AG08396 (cell line): ENCODE measurements around the gene SLC6A3.
"Not testable (repeated sequence)": the region's sequence is repeated elsewhere in the genome, so short reads cannot be mapped to it uniquely, and the experiment has no call there.

Experiments used
- DNase-seq: peaks from one replicate; pipeline ENCODE4 v3.0.0; 2012; ENCODE audit warnings: low spot score, mixed read lengths

SLC6A3 gene

GRCh38 chr5:1477341-1477740, 32.1 kb upstream of the SLC6A3 start:
- DNase-seq = no peak

- no peak for DNase-seq
These were observed 31.7 kb upstream of the SLC6A3 start for GRCh38 chr5:1476967-1477310.

GRCh38 chr5:1476181-1476966, 31.1 kb upstream of the SLC6A3 start:
- DNase-seq = no peak

GRCh38 chr5:1475544-1475900, 30.3 kb upstream of the SLC6A3 start:
- not testable (repeated sequence) for DNase-seq

- no peak for DNase-seq
These were observed 29.8 kb upstream of the SLC6A3 start for GRCh38 chr5:1474866-1475543.

GRCh38 chr5:1474183-1474839, 29.1 kb upstream of the SLC6A3 start:
- DNase-seq = no peak

GRCh38 chr5:1473746-1474145, 28.5 kb upstream of the SLC6A3 start:
- DNase-seq = no peak

- DNase-seq = no peak
These were observed 27.9 kb upstream of the SLC6A3 start for GRCh38 chr5:1472964-1473628.

- no peak for DNase-seq
These were observed 27.0 kb upstream of the SLC6A3 start for GRCh38 chr5:1471997-1472963.

GRCh38 chr5:1471240-1471853, 26.1 kb upstream of the SLC6A3 start:
- DNase-seq = no peak

GRCh38 chr5:1470762-1471211, 25.5 kb upstream of the SLC6A3 start:
- no peak for DNase-seq

GRCh38 chr5:1468629-1469527, 23.6 kb upstream of the SLC6A3 start:
- no peak for DNase-seq

- DNase-seq = peak; percentile 59
These were observed 23.0 kb upstream of the SLC6A3 start for GRCh38 chr5:1468247-1468612.

- no peak for DNase-seq
These were observed 22.4 kb upstream of the SLC6A3 start for GRCh38 chr5:1467341-1468246.

GRCh38 chr5:1466631-1467265, 21.5 kb upstream of the SLC6A3 start:
- no peak for DNase-seq

- DNase-seq = no peak
These were observed 20.8 kb upstream of the SLC6A3 start for GRCh38 chr5:1465966-1466471.

GRCh38 chr5:1465117-1465516, 19.9 kb upstream of the SLC6A3 start:
- DNase-seq = no peak

- no peak for DNase-seq
These were observed 19.3 kb upstream of the SLC6A3 start for GRCh38 chr5:1464511-1464910.
